ENCODE data around the gene FBXW10B. TPM values are rescaled to one million over a fixed set of nuclear protein-coding genes. Genes with fewer than 3 reads are reported as not detected.
A peak's percentile ranks its signal among the peaks of the same experiment; 100 is the strongest.
"Not testable (repeated sequence)": the region's sequence is repeated elsewhere in the genome, so short reads cannot be mapped to it uniquely, and the experiment has no call there.

FBXW10B gene
- total RNA-seq, 1 donor from 2014 or later, result 1.6 TPM

- DNase-seq, result not testable (repeated sequence)
Observed at GRCh38 chr17:15630930-15631453, 11.5 kb upstream of the FBXW10B start.

GRCh38 chr17:15629991-15630390, 10.5 kb upstream of the FBXW10B start:
- not testable (repeated sequence) for DNase-seq

GRCh38 chr17:15623661-15624209, 4.2 kb upstream of the FBXW10B start:
- peak; percentile 21 for DNase-seq

DNA sequence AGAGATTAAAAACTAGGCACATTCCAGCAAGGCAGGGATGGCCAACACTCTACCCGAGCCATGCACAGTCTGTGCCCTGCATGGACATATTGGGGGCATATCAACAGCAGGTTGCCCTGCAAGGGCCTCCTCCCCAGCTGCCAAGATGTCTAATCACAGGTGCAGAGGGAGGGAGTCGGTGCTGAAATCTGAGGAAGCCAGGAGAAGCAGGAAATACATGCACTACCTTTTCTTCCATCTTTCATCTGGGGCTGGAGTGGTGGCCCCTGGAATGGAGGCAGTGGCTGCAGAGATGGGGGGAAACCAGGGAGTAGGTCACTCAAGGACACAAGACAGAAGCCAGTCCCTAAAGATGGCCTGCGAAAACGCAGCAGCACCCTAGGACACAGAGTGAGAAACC, 3.8 kb upstream of the FBXW10B start:
- not testable (repeated sequence) for DNase-seq

GRCh38 chr17:15622124-15622523, 2.6 kb upstream of the FBXW10B start:
- DNase-seq, result not testable (repeated sequence)

DNA sequence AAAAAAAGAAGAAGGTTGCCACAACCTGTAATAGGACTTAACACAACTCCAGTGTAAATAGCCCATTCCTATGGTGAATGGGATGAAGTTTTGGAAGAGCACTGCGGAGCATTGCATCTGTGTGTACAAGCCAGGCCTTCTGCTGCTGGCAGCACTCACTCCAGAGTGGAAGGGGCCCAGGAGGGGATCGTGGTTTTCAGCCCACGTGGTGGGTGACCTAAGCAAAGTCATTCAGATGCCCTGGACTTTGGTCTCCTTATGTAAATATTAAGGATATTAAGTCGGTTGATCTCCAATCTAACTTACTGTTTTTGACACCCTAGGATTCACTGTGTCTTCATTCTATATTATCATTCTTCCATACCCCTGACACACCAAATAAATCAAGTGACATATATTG, 2.7 kb downstream of the FBXW10B start:
- DNase-seq, result peak; percentile 4

GRCh38 chr17:15615850-15616249, 3.7 kb downstream of the FBXW10B start:
- DNase-seq, result peak; percentile 13

- DNase-seq, result peak; percentile 23
Observed at GRCh38 chr17:15613111-15613510, 6.4 kb downstream of the FBXW10B start.

GRCh38 chr17:15592960-15593359, 26.5 kb downstream of the FBXW10B start:
- DNase-seq, result not testable (repeated sequence)

DNA sequence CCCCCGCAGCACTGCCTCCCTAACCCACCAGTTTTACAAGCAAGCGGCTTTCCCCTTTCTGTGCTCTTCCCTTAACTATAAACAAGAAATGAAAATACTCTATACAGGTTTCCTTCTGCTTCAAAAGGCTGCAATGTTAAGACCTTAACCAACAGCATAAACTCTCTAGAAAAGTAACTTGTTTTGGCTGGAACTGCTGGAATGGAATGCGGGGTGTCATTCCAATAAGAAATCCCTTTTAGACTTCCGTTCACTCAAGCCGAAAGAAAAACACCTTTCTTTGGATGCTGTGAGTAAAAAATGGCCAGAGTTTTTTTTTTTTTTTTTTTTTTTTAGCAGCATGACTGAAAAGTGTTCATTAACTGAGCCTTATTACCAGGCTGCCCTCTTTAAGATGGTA, 27.5 kb downstream of the FBXW10B start:
- peak; percentile 8 for DNase-seq

- not testable (repeated sequence) for DNase-seq
Observed at GRCh38 chr17:15590844-15591243, 28.7 kb downstream of the FBXW10B start.

GRCh38 chr17:15589544-15590536, 29.7 kb downstream of the FBXW10B start:
- not testable (repeated sequence) for DNase-seq

- DNase-seq, result not testable (repeated sequence)
Observed at GRCh38 chr17:15588017-15588416, 31.5 kb downstream of the FBXW10B start.

- not testable (repeated sequence) for DNase-seq
Observed at GRCh38 chr17:15583313-15583712, 36.2 kb downstream of the FBXW10B start.

DNA sequence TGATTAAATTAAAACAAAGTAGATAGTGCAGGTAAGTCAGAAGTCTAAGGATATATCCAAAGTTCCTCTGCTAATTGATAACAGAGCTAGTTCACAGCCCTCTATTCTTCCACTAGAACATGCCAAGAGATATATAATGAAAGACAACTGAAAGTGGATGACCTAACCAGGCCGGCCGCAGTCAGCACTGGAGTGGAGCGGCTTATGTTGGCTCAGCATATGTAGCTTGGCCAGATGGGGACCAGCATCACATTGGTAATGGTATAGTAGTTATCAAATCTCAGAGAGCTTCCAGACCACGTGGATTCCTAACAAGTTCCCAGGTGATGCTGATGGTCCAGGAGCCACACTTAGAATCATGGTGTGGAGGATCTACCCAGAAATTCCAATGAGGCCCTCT, 38.0 kb downstream of the FBXW10B start:
- not testable (repeated sequence) for DNase-seq

DNA sequence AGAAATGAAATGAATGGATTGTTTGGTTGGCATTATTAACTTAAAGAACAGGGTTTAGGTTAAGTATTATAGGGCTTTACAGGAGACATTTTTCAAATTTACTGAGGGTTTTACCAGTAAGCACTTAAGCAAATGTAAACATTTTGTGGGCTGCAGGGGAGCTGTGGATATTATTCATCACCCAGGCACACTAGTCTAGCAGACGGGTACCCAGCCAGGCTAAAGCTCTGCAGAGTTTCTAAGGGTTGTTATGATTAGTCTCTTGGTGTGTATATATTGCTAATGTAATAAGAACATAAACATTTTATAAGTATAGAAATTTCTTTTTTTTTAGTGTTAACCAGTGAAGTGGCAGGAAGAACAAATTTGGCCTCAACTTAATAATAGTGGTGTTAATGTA, 42.7 kb downstream of the FBXW10B start:
- not testable (repeated sequence) for DNase-seq

GRCh38 chr17:15574660-15575059, 44.8 kb downstream of the FBXW10B start:
- not testable (repeated sequence) for DNase-seq

- peak; percentile 76 for DNase-seq
Observed at GRCh38 chr17:15573870-15574269, 45.6 kb downstream of the FBXW10B start.

Small RNA genes lying within 50 kb of the gene (small RNA-seq; reads per million reads assigned to genes)
- gene AC005838.1 (ENCODE audit: low replicate concordance) (not detected), gene RF00090 (ENCODE audit: low replicate concordance) (not detected)

Other genes with a start within 250 kb of the FBXW10B start
- gene CDRT4, start 152.1 kb downstream of the FBXW10B start, total RNA-seq, result not detected
- 25.6 TPM for gene TVP23C, start 56.2 kb downstream of the FBXW10B start, total RNA-seq
- 52.3 TPM for gene TRIM16, start 64.6 kb upstream of the FBXW10B start, total RNA-seq
- gene ZNF286A, start 80.0 kb upstream of the FBXW10B start, total RNA-seq, result 25.2 TPM
- gene TBC1D26, start 112.6 kb upstream of the FBXW10B start, total RNA-seq, result not detected